Fibroblast of lung (primary cell): ENCODE data around the gene MACROD2. TPM values are rescaled to one million over a fixed set of nuclear protein-coding genes. Genes with fewer than 3 reads are reported as not detected.

Experiments used
- DNase-seq, 2 donors: peaks; one replicate each; pipeline versions ENCODE4 v3.0.0 to v3.0.0-alpha.2; 2010; ENCODE audit warnings: low read depth in 2 of 2
- H2AFZ ChIP-seq: 2 replicates; pipeline ENCODE4 v1.5.1; 2012; ENCODE audit warnings: low read length, control low read depth, inconsistent platforms
- H3K27ac ChIP-seq: 2 replicates; pipeline ENCODE4 v1.5.1; 2011; ENCODE audit warnings: low read length, control low read depth; ENCODE audit not compliant: insufficient read depth
- H3K27me3 ChIP-seq: 2 replicates; pipeline ENCODE4 v1.5.1; 2011; ENCODE audit warnings: mild to moderate bottlenecking, low read length; ENCODE audit not compliant: control insufficient read depth, insufficient read depth
- H3K36me3 ChIP-seq: 2 replicates; pipeline ENCODE4 v1.5.1; 2011; ENCODE audit warnings: low read length; ENCODE audit not compliant: control insufficient read depth, insufficient read depth
- H3K4me1 ChIP-seq: 2 replicates; pipeline ENCODE4 v1.5.1; 2011; ENCODE audit warnings: low read length; ENCODE audit not compliant: control insufficient read depth, insufficient read depth; ENCODE audit errors: extremely low read depth
- H3K4me2 ChIP-seq: 2 replicates; pipeline ENCODE4 v1.5.1; 2011; ENCODE audit warnings: low read length, control low read depth; ENCODE audit not compliant: insufficient read depth; ENCODE audit errors: extremely low read depth
- H3K4me3 ChIP-seq, 4 experiments: fragments of 200-600 bp in 1 of 4; sonication (generic) in 1 of 4; replicated peaks in 1 of 4; 2 replicates each; pipeline ENCODE4 v1.5.1; 2011 to 2016; ENCODE audit warnings: low read length in 4 of 4, low read depth in 3 of 4, mild to moderate bottlenecking in 3 of 4, control low read depth in 2 of 4, inconsistent platforms in 1 of 4, mixed read lengths in 1 of 4; ENCODE audit not compliant: insufficient read depth in 1 of 4; ENCODE audit errors: control extremely low read depth in 1 of 4
- H3K79me2 ChIP-seq: 2 replicates; pipeline ENCODE4 v1.5.1; 2012; ENCODE audit warnings: mild to moderate bottlenecking, low read length, inconsistent platforms; ENCODE audit not compliant: control insufficient read depth, insufficient read depth
- H3K9ac ChIP-seq: 2 replicates; pipeline ENCODE4 v1.5.1; 2011; ENCODE audit warnings: mild to moderate bottlenecking, low read length, control low read depth; ENCODE audit not compliant: insufficient read depth
- H3K9me3 ChIP-seq: 2 replicates; pipeline ENCODE4 v1.5.1; 2012; ENCODE audit warnings: low read depth, low read length; ENCODE audit not compliant: control insufficient read depth, insufficient read depth
- H4K20me1 ChIP-seq: 2 replicates; pipeline ENCODE4 v1.5.1; 2011; ENCODE audit warnings: low read length; ENCODE audit not compliant: control insufficient read depth, insufficient read depth; ENCODE audit errors: extremely low read depth
- EZH2 ChIP-seq: IDR thresholded peaks from 2 replicates; pipeline ENCODE4 v1.5.1; 2012; ENCODE audit warnings: low read length, control low read depth, mild to moderate bottlenecking; ENCODE audit errors: missing control alignments
- polyA plus RNA-seq, 2 donors: library from polyadenylated mRNA; depleted of rRNA in 1 of 2; stranded (reverse) in 1 of 2; unstranded in 1 of 2; fragments of >200 nt; gene quantifications; 2 replicates each; pipeline ENCODE4 v1.2.1, GENCODE V29; 2011 to 2012; ENCODE audit warnings: missing spikeins in 1 of 2
- total RNA-seq: library from RNA; depleted of rRNA; stranded (reverse); fragments of >200 nt; gene quantifications from 2 replicates; pipeline ENCODE4 v1.2.1, GENCODE V29; 2014
- TF ChIP-seq, protein P1 (sequence below), 2 donors: IDR thresholded peaks in 1 of 2; conservative IDR thresholded peaks in 1 of 2; 1 replicate in 1 of 2; 2 replicates in 1 of 2; pipeline ENCODE4 v1.5.1; 2011 to 2012; ENCODE audit warnings: low read length in 2 of 2, control low read depth in 1 of 2, inconsistent platforms in 1 of 2, low read depth in 1 of 2, mild to moderate bottlenecking in 1 of 2

MACROD2 gene
- total and polyA plus RNA-seq, 2 donors (not counting 1 experiment from before 2014, with no cell fraction given), result 0.54 to 1.7 TPM

DNA sequence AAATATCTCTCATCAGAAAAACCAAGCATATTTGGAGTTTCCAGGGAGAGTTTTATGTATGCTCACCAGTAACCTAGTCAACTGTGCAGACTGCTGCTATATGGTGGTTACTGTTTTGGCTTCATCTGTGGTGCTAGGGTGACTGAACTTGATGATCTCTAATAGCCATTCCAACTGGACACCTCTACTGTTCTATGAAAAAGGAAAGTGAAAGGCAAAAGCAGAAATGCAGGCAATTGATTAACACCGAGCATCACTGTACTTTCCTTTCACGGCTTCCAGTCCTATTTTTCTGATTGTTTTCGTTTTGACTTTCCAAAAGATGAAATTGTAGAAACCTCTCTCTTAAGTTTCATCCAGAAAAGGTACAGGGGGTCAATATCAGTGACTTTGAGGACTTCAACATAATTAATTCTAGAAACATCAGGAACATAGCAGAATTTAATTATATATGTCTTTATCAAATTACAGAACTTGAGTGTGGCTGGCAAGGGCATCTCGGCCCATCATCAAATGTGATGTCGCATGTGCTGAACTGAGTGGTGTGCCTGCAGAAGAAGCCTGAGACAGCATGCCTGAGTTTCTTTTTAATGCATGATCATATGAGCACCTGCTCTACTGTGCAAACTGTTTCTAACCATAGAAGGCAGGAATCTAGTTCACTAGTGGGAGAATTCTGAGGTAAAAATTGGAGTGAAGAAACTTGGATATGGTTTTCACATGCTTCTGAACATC is 806.4 kb downstream of the MACROD2 start:
- H3K79me2 ChIP-seq, result no peaks in the 10 kb centered on the region
- no peak overlapping the region for H3K4me3 ChIP-seq
- H3K27ac ChIP-seq, result no peak overlapping the region
- TF ChIP-seq, protein P1, sequence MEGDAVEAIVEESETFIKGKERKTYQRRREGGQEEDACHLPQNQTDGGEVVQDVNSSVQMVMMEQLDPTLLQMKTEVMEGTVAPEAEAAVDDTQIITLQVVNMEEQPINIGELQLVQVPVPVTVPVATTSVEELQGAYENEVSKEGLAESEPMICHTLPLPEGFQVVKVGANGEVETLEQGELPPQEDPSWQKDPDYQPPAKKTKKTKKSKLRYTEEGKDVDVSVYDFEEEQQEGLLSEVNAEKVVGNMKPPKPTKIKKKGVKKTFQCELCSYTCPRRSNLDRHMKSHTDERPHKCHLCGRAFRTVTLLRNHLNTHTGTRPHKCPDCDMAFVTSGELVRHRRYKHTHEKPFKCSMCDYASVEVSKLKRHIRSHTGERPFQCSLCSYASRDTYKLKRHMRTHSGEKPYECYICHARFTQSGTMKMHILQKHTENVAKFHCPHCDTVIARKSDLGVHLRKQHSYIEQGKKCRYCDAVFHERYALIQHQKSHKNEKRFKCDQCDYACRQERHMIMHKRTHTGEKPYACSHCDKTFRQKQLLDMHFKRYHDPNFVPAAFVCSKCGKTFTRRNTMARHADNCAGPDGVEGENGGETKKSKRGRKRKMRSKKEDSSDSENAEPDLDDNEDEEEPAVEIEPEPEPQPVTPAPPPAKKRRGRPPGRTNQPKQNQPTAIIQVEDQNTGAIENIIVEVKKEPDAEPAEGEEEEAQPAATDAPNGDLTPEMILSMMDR (conservative IDR thresholded peaks at IDR 0.05 in 1 of 2, IDR thresholded peaks at IDR 0.05 in 1 of 2; ENCODE audit: low read depth in 1 of 2, low read length in 2 of 2), result no peak
- TF ChIP-seq EZH2, result no peak
- H3K36me3 ChIP-seq, result no peaks in the 10 kb centered on the region
- H3K4me1 ChIP-seq, result no peaks in the 10 kb centered on the region
- DNase-seq, result no peak
- H3K9ac ChIP-seq, result no peak overlapping the region
- H2AFZ ChIP-seq, result no peak overlapping the region
- H4K20me1 ChIP-seq, result no peaks in the 10 kb centered on the region
- H3K4me2 ChIP-seq, result no peak overlapping the region
- H3K27me3 ChIP-seq, result no peaks in the 10 kb centered on the region
- no peaks in the 10 kb centered on the region for H3K9me3 ChIP-seq

- Histone ChIP-seq H3K9me3 (no peaks in the 10 kb centered on the region), H3K27ac (no peak overlapping the region), H3K79me2 (no peaks in the 10 kb centered on the region), H3K9ac (no peak overlapping the region), H3K4me1 (no peaks in the 10 kb centered on the region), H3K4me3 (no peak overlapping the region), H4K20me1 (no peaks in the 10 kb centered on the region), H3K4me2 (no peak overlapping the region), H2AFZ (no peak overlapping the region), H3K36me3 (no peaks in the 10 kb centered on the region), H3K27me3 (no peaks in the 10 kb centered on the region)
- DNase-seq, result no peak
- no peak for TF ChIP-seq EZH2
- TF ChIP-seq, protein P1 (conservative IDR thresholded peaks at IDR 0.05 in 1 of 2, IDR thresholded peaks at IDR 0.05 in 1 of 2; ENCODE audit: low read depth in 1 of 2, low read length in 2 of 2), result no peak
Measured at GRCh38 chr20:14807224-14807623, 811.9 kb downstream of the MACROD2 start.

DNA sequence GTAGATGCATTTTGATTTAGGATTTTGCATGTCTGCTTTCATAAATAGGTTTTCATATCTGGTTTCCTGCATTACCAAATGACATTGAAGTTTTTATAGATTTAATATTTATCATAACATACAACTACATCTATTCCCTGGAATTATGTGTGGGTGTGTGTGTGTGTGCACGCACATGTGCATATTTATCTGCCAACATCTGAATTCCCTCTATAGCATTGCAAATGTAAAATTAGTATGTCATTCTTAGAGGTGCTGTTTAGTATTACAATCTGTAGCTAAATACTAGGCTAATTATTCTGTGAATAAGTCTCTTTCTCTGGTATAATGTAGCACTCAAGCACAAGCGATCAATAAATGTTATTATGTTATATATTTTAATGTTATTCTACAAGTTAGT is 820.0 kb downstream of the MACROD2 start:
- H2AFZ ChIP-seq, result no peak overlapping the region
- H3K36me3 ChIP-seq, result no peaks in the 10 kb centered on the region
- H3K9me3 ChIP-seq, result no peaks in the 10 kb centered on the region
- no peak overlapping the region for H3K4me2 ChIP-seq
- DNase-seq, result no peak
- H4K20me1 ChIP-seq, result no peaks in the 10 kb centered on the region
- no peak overlapping the region for H3K9ac ChIP-seq
- H3K79me2 ChIP-seq, result no peaks in the 10 kb centered on the region
- TF ChIP-seq, protein P1 (conservative IDR thresholded peaks at IDR 0.05 in 1 of 2, IDR thresholded peaks at IDR 0.05 in 1 of 2; ENCODE audit: low read depth in 1 of 2, low read length in 2 of 2), result no peak
- TF ChIP-seq EZH2, result no peak
- no peaks in the 10 kb centered on the region for H3K4me1 ChIP-seq
- no peaks in the 10 kb centered on the region for H3K27me3 ChIP-seq
- H3K27ac ChIP-seq, result no peak overlapping the region
- H3K4me3 ChIP-seq, result no peak overlapping the region
